Upper lobe of left lung (tissue), 4 donors: ENCODE results near the gene ECSIT.

Experiments used
- CTCF ChIP-seq, 6 experiments: fragments of 450-650 bp in 4 of 6; fragments of 200-600 bp in 2 of 6; sonication (generic) in 2 of 6; IDR thresholded peaks; one replicate each; pipeline ENCODE4 v1.5.1; 2016 to 2019; ENCODE audit warnings: antibody characterized with exemption in 6 of 6
- EP300 ChIP-seq, 4 donors: sonication (generic); formaldehyde crosslinking; IDR thresholded peaks; one replicate each; pipeline ENCODE4 v1.5.1; 2017; ENCODE audit warnings: antibody characterized with exemption in 4 of 4, control low read depth in 2 of 4
- POLR2A ChIP-seq, 4 donors: fragments of 450-650 bp; IDR thresholded peaks; one replicate each; pipeline ENCODE4 v1.5.1; 2016 to 2017; ENCODE audit warnings: antibody characterized with exemption in 4 of 4, mild to moderate bottlenecking in 2 of 4
- POLR2AphosphoS5 ChIP-seq, 2 donors: sonication (generic); formaldehyde crosslinking; IDR thresholded peaks; one replicate each; pipeline ENCODE4 v1.5.1; 2017; ENCODE audit warnings: antibody characterized with exemption in 2 of 2

DNA sequence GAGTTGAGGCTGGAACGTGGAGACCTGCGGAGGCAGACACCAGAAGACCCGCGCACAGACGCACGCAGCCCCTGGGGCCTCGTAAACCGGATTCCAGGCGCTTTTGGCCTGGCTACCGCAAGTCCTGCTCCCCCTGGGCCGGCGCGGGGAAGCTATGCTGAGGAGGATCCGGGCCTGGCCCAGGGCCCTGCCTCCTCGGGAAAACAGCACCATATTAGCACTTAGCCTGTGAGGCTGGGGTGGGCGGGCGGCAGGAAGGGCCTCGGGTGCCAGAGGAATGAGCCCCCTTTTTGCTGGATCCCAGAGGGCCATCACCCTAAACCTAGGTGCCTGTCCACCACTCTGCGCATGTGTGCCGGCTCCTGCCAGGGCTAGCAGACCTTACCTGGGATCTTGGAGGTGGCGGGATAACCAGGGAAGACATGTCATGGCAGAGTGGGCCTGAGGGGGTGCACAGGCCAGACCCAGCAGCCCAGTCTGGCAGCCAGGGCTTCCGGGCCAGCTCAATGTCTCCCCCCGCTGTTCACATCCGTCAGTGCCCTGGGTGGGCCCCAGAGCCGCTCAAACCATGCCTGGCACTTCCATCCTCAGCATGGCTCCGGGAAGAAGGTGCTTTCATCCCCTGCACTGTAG is 22.8 kb upstream of the ECSIT start:
- TF ChIP-seq CTCF (IDR thresholded peaks at IDR 0.05) (peak in 1 of 6 experiments; percentile 5), POLR2A (IDR thresholded peaks at IDR 0.05) (no peak), POLR2AphosphoS5 (IDR thresholded peaks at IDR 0.05) (no peak), EP300 (IDR thresholded peaks at IDR 0.05) (no peak)
